ENCODE measurements around the gene TMEM207.

TMEM207 gene

GRCh38 chr3:190385731-190386688 lies 63.7 kb downstream of the TMEM207 start:
- no peak for DNase-seq (ENCODE audit: low spot score)
- in situ Hi-C loops (cut with MboI; ENCODE audit: low sequenced_read_pairs, unreplicated experiment), result no loop called here
- TF ChIP-seq CTCF (IDR thresholded peaks at IDR 0.05; ENCODE audit: borderline replicate concordance, control extremely low read depth, extremely low read depth, insufficient read depth, missing control alignments), result no peak

- peak; percentile 39 for DNase-seq (ENCODE audit: low spot score)
- peak; percentile 57 for TF ChIP-seq CTCF (IDR thresholded peaks at IDR 0.05; ENCODE audit: borderline replicate concordance, control extremely low read depth, extremely low read depth, insufficient read depth, missing control alignments)
- in situ Hi-C loops (cut with MboI; ENCODE audit: low sequenced_read_pairs, unreplicated experiment), result no loop called here
Observed at GRCh38 chr3:190384309-190384756, 65.4 kb downstream of the TMEM207 start.

GRCh38 chr3:190382082-190382481 lies 67.6 kb downstream of the TMEM207 start:
- no peak for TF ChIP-seq CTCF (IDR thresholded peaks at IDR 0.05; ENCODE audit: borderline replicate concordance, control extremely low read depth, extremely low read depth, insufficient read depth, missing control alignments)
- no peak for DNase-seq (ENCODE audit: low spot score)
- in situ Hi-C loops (cut with MboI; ENCODE audit: low sequenced_read_pairs, unreplicated experiment), result no loop called here

- in situ Hi-C loops (cut with MboI; ENCODE audit: low sequenced_read_pairs, unreplicated experiment), result no loop called here
- no peak for DNase-seq (ENCODE audit: low spot score)
- no peak for TF ChIP-seq CTCF (IDR thresholded peaks at IDR 0.05; ENCODE audit: borderline replicate concordance, control extremely low read depth, extremely low read depth, insufficient read depth, missing control alignments)
Observed at GRCh38 chr3:190381441-190381840, 68.3 kb downstream of the TMEM207 start.

- TF ChIP-seq CTCF (IDR thresholded peaks at IDR 0.05; ENCODE audit: borderline replicate concordance, control extremely low read depth, extremely low read depth, insufficient read depth, missing control alignments), result no peak
- in situ Hi-C loops (cut with MboI; ENCODE audit: low sequenced_read_pairs, unreplicated experiment), result no loop called here
- no peak for DNase-seq (ENCODE audit: low spot score)
Observed at GRCh38 chr3:190380184-190380583, 69.5 kb downstream of the TMEM207 start.
